NAMALWA (cell line): ENCODE data around the gene HTR6.

Source experiments
- DNase-seq: peaks from one replicate; pipeline ENCODE4 v3.0.0-alpha.2; 2015; ENCODE audit warnings: low spot score

HTR6 gene

GRCh38 chr1:19656780-19657466, 7.8 kb upstream of the HTR6 start:
- peak; percentile 34 for DNase-seq

GRCh38 chr1:19657511-19657910, 7.2 kb upstream of the HTR6 start:
- DNase-seq = no peak

DNA sequence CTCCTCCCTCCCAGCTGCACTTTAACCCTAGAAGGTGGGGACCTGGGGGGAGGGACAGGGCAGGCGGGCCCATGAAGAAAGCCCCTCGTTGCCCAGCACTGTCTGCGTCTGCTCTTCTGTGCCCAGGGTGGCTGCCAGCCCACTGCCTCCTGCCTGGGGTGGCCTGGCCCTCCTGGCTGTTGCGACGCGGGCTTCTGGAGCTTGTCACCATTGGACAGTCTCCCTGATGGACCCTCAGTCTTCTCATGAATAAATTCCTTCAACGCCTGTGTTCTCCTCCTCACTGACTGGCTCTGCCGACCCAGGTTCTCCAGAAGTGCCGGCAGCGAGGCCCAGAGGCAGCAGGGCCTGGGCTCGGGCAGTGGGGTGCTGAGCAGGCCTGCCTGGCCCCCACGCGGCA, 6.5 kb upstream of the HTR6 start:
- DNase-seq = no peak

DNA sequence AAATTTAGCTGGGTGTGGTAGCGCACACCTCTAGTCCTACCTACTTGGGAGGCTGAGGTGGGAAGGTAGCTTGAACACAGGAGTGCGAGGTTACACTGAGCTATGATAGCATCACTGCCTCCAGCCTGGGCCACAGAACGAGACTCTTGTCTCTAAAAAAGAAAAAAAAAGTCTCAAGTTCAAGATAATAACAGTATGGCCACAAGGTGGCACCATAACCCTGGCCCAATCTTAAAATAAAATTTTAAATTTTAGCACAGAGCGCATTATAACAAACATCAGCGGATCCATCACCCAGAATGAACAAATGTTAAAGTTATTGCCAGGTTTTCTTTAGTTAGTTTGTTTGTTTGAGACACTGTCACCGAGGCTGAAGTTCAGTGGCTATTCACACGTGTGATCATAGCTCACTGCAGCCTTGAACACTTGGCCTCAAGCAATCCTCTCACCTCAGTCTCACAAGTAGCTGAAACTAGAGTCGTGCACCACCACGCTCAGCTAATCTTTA, 2.9 kb upstream of the HTR6 start:
- DNase-seq = peak; percentile 67

- DNase-seq = no peak
Observed at GRCh38 chr1:19662313-19662712, 2.4 kb upstream of the HTR6 start.

DNA sequence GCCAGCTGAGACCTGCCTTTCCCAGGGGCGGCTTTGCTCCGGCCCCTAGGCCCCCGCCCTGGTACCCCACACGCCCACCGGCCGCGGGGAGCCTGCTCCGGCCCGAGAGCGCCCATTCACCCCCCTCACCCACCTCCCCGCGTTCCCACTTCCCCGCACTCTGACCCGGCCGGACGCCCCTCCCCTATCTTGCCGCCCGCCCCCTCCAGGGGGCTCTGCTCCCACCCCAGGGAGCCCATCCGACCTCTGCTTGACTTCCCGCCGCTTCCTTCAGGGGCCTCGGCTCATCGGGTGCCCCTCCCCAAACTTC, 466 bp downstream of the HTR6 start:
- DNase-seq = no peak

DNA sequence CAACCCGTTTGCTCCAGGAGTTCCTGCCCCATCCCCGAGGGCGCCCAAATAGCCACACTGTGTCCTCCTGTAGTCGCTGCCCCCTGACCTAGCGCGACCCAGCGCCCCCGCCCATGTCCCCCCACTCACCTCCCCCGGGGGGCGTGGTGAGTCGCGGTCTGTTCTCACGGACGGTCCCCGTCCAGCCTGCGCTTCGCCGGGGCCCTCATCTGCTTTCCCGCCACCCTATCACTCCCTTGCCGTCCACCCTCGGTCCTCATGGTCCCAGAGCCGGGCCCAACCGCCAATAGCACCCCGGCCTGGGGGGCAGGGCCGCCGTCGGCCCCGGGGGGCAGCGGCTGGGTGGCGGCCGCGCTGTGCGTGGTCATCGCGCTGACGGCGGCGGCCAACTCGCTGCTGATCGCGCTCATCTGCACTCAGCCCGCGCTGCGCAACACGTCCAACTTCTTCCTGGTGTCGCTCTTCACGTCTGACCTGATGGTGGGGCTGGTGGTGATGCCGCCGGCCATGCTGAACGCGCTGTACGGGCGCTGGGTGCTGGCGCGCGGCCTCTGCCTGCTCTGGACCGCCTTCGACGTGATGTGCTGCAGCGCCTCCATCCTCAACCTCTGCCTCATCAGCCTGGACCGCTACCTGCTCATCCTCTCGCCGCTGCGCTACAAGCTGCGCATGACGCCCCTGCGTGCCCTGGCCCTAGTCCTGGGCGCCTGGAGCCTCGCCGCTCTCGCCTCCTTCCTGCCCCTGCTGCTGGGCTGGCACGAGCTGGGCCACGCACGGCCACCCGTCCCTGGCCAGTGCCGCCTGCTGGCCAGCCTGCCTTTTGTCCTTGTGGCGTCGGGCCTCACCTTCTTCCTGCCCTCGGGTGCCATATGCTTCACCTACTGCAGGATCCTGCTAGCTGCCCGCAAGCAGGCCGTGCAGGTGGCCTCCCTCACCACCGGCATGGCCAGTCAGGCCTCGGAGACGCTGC, 1.1 kb downstream of the HTR6 start:
- DNase-seq = no peak

DNA sequence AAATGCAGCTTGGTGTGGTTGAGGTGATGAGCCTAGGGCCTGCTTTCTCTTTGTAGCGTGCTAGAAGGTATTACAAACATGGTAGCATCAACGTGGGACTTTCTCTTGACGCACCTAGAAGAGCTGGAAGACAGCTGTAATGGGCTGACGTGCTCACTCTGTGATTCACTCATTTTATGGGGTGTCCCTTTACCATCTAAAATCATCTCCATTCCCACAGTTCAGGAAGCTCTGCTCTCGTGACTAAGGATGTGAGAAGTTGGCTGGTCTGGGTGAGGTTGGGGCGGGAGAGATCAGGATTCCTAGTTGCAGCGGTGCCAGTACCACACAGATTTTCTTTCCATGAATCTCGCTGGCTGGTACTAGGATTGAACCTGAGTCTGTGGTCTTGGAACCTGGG, 4.2 kb downstream of the HTR6 start:
- DNase-seq = no peak

- no peak for DNase-seq
Observed at GRCh38 chr1:19670787-19671186, 6.1 kb downstream of the HTR6 start.

DNA sequence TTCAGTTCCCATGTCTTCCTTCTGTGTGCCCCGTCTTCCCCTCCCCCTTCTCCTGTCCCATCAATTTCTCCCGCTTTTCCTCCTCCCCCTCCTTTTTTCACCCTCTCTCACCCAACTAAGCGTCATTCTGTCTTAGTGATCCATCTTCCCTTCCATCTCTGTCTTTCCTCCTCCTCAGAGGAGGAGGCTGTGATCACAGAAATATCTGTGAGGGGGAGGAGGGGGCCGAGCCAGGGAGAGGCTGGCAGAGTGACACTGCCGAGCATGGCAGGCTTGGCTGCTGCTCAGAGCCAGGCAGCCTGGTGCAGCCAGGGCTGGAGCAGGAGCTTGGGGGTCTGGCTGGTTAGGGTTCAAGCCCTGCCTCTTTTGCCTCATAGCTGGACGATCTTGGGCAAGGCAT, 7.6 kb downstream of the HTR6 start:
- DNase-seq = no peak

- no peak for DNase-seq
Observed at GRCh38 chr1:19675797-19676196, 11.1 kb downstream of the HTR6 start.

GRCh38 chr1:19676438-19676922, 11.8 kb downstream of the HTR6 start:
- peak; percentile 38 for DNase-seq

DNA sequence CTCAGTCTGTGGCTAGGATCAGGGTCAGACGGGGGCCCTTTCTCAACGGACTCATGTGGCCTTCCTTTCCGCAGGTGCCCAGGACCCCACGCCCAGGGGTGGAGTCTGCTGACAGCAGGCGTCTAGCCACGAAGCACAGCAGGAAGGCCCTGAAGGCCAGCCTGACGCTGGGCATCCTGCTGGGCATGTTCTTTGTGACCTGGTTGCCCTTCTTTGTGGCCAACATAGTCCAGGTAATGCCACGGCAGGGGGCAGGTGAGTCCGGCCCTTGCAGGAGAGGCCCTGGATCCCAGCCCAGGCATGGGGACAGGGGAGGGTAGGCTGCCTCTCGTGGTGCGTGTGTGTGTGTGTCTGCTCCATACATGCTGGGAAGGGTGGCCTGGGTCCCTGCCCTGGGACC, 13.8 kb downstream of the HTR6 start:
- no peak for DNase-seq

DNA sequence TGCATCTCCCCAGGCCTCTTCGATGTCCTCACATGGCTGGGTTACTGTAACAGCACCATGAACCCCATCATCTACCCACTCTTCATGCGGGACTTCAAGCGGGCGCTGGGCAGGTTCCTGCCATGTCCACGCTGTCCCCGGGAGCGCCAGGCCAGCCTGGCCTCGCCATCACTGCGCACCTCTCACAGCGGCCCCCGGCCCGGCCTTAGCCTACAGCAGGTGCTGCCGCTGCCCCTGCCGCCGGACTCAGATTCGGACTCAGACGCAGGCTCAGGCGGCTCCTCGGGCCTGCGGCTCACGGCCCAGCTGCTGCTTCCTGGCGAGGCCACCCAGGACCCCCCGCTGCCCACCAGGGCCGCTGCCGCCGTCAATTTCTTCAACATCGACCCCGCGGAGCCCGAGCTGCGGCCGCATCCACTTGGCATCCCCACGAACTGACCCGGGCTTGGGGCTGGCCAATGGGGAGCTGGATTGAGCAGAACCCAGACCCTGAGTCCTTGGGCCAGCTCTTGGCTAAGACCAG, 14.3 kb downstream of the HTR6 start:
- no peak for DNase-seq

- no peak for DNase-seq
Observed at GRCh38 chr1:19679691-19680090, 15.0 kb downstream of the HTR6 start.

DNA sequence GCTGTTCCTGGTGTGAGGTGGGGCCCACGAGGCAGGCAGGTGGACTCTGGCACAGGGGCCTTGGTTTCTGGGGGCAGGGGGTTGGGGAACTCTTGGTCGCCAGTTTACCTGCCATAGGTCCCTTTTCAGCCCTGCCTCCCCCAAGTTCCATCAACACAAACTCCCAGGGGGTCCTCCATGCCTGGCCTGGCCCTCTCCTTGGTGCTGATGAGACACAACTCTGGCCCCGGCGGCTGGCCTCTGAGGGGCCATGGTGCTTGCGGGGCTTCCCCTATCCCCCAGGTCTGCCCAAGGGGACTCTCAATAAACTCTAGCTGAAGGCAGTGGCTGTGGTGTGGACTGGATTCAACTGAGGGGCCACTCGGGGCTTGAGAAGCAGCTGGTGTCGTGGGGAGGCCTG, 16.0 kb downstream of the HTR6 start:
- no peak for DNase-seq

- no peak for DNase-seq
Observed at GRCh38 chr1:19682257-19682656, 17.6 kb downstream of the HTR6 start.

GRCh38 chr1:19682901-19683300, 18.2 kb downstream of the HTR6 start:
- DNase-seq = no peak

DNA sequence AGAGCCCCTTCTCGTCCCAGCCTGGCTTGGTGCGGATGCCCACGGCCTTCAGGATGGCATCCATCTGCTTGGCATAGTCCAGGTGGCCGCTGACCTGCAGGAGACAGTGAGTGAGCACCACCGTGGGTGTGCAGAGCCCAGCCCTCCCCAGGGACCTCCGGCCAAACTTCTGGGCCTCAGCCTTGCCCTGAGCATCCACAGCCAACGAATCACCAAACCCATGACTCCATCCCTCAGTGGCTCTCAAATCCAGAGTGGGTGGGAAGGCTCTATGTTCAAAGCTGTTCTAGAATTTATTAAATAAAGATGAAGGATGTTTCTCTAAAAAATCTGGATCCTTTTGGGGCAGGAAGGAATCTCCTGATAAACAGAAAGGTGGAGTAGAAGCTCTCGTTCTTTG, 18.7 kb downstream of the HTR6 start:
- no peak for DNase-seq

- DNase-seq = no peak
Observed at GRCh38 chr1:19684677-19685076, 20.0 kb downstream of the HTR6 start.

DNA sequence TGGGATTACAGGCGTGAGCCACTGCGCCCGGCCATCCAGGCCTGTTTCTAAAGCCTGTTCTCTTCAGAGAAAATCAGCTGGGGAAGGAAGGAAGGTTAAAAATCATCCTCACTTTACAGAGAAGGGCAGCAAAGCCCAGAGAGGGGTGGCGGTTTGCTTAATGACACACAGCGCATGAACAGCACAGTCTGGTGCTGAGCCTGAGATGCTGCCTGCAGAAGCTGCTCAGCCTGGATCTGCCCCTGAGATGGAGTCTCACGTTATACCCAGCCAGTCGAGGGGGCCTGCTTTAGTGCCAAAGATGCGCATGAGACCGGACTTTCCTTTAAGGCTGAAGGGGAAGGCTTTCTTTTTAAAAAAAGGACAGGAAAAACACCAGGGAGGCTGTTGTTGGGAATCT, 21.3 kb downstream of the HTR6 start:
- no peak for DNase-seq

DNA sequence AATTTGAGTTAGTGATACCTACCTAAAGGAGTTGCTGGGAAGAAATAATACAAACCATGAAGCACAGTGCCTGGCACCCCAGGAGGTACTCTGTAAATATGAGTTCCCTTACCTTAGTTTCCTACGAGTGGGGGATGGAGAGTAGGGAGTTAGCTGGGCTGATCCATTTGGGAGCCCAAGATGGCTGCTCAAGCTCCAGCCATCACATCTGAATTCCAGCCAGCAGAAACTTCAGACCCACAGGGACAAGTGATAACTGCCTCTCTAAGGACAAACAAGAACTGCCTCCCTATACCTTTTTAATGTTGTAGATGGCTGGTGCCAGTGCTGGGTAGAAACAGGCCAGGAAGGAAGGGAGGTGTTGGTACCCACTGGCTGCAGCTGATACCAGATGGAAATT, 22.7 kb downstream of the HTR6 start:
- no peak for DNase-seq
